Spleen (tissue), 11 donors: Measurements from ENCODE around the gene FA2H. TPM values are rescaled to one million over a fixed set of nuclear protein-coding genes. Genes with fewer than 3 reads are reported as not detected.
A peak's percentile ranks its signal among the peaks of the same experiment; 100 is the strongest.

Experiments used
- DNase-seq: peaks from one replicate; pipeline ENCODE4 v3.0.0-alpha.2; 2020
- H3K27ac ChIP-seq, 8 donors: fragments of 200-600 bp; sonication (generic) in 7 of 8; 1 replicate in 4 of 8; 2 replicates in 4 of 8; pipeline versions ENCODE4 v1.5.0 to v1.8.0; 2016 to 2021; ENCODE audit warnings: inconsistent platforms in 4 of 8, mild to moderate bottlenecking in 4 of 8, moderate library complexity in 1 of 8
- H3K27me3 ChIP-seq, 7 donors: fragments of 200-600 bp; sonication (generic) in 6 of 7; replicated peaks in 1 of 7; 1 replicate in 4 of 7; 2 replicates in 3 of 7; pipeline versions ENCODE4 v1.5.0 to v1.8.0; 2016 to 2021; ENCODE audit warnings: inconsistent platforms in 3 of 7, mild to moderate bottlenecking in 1 of 7
- H3K36me3 ChIP-seq, 6 donors: fragments of 200-600 bp; sonication (generic) in 5 of 6; 1 replicate in 4 of 6; 2 replicates in 2 of 6; pipeline versions ENCODE4 v1.5.0 to v1.8.0; 2016 to 2021; ENCODE audit warnings: inconsistent platforms in 2 of 6
- H3K4me1 ChIP-seq, 6 donors: fragments of 200-600 bp; sonication (generic) in 5 of 6; 1 replicate in 3 of 6; 2 replicates in 3 of 6; pipeline versions ENCODE4 v1.5.0 to v1.8.0; 2016 to 2021; ENCODE audit warnings: inconsistent platforms in 3 of 6
- H3K4me3 ChIP-seq, 8 donors: fragments of 200-600 bp; sonication (generic) in 7 of 8; 1 replicate in 4 of 8; 2 replicates in 4 of 8; pipeline versions ENCODE4 v1.5.0 to v1.8.0; 2016 to 2021; ENCODE audit warnings: inconsistent platforms in 4 of 8, mild to moderate bottlenecking in 4 of 8, moderate library complexity in 2 of 8
- H3K9me3 ChIP-seq, 8 donors: fragments of 200-600 bp; sonication (generic) in 7 of 8; 1 replicate in 4 of 8; 2 replicates in 4 of 8; pipeline versions ENCODE4 v1.5.0 to v1.8.0; 2016 to 2021; ENCODE audit warnings: inconsistent platforms in 4 of 8
- CTCF ChIP-seq, 11 experiments: fragments of 200-600 bp in 7 of 11; fragments of 450-650 bp in 4 of 11; sonication (generic) in 4 of 11; IDR thresholded peaks in 8 of 11; conservative IDR thresholded peaks in 3 of 11; 1 replicate in 7 of 11; 2 replicates in 4 of 11; pipeline versions ENCODE4 v1.4.0 to v1.8.0; 2016 to 2021; ENCODE audit warnings: antibody characterized with exemption in 11 of 11, inconsistent platforms in 4 of 11, mild to moderate bottlenecking in 1 of 11
- POLR2A ChIP-seq, 3 donors: fragments of 450-650 bp; IDR thresholded peaks; one replicate each; pipeline ENCODE4 v1.5.1; 2017; ENCODE audit warnings: antibody characterized with exemption in 3 of 3, mild to moderate bottlenecking in 1 of 3
- POLR2AphosphoS5 ChIP-seq, 3 donors: sonication (generic); formaldehyde crosslinking; IDR thresholded peaks; one replicate each; pipeline ENCODE4 v1.5.1; 2017; ENCODE audit warnings: antibody characterized with exemption in 3 of 3
- WGBS, 5 donors: extraction: QIAGEN DNeasy Blood & Tissue Kit in 3 of 5; methylation state at CpG; one replicate each; pipeline versions ENCODE4 v1.1.5 to v1.1.7; 2013 to 2018; 5-methylcytosine and 5-hydroxymethylcytosine counted together
- intact Hi-C: fragments of 100-400 bp; cut with DNase I; formaldehyde crosslinking; loops from one replicate; pipeline ENCODE4 v1.15.0; 2023; ENCODE audit warnings: low total_unique reads
- polyA plus RNA-seq, 3 donors: library from polyadenylated mRNA; stranded (reverse); fragments of 200-250 nt; gene quantifications; one replicate each; pipeline ENCODE4 v1.2.1, GENCODE V29; 2013
- total RNA-seq, 7 donors: library from RNA; depleted of rRNA in 3 of 7; stranded (reverse); fragments of >200 nt in 3 of 7; fragmentation: NEBNext Ultra II Directional in 4 of 7; extraction: Animal tissue kit (Norgen Biotek cat#: 25700) in 4 of 7; gene quantifications; one replicate each; pipeline versions ENCODE4 v1.1.0 to v1.2.1, GENCODE V29; 2016 to 2021
- donor health status: healthy with polysubstance abuse.
- donor health status: DM: no; HTN: no; CAD: no; lungs with moderate emphysema.
- donor health status: DM: no; HTN: no; CAD: no.
- donor health status: Bipolar disorder and iron deficiency.
- donor health status: healthy.
- donor health status: DM: no; HTN: no; CAD: no.
- donor health status: DM: yes; HTN: yes; CAD: no.

The FA2H gene
- total and polyA plus RNA-seq, 10 donors, result 0.23 to 2.6 (median 0.59) TPM

DNA sequence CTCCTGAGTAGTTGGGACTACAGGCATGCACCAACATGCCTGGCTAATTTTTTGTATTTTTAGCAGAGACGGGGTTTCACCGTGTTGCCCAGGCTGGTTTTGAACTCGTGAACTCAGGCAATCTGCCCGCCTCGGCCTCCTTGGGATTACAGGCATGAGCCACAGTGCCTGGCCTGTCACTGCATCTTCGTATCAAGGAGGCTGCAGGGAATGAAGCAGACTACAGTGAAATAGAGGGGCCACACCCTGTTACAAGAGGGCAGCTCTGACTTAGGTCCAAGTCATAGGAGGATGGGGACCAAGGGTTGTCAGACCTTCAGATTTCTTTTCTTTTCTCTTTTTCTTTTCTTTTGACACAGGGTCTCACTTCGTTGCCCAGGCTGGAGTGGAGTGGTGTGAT, 28.7 kb downstream of the FA2H start:
- Histone ChIP-seq H3K9me3 (no peaks in the 10 kb centered on the region), H3K27me3 (peaks cover 0 to 11% (median 0%) of the 10 kb centered on the region in 7 donors), H3K27ac (no peak overlapping the region), H3K4me1 (peaks cover 0 to 5% (median 0%) of the 10 kb centered on the region in 6 donors), H3K4me3 (no peak overlapping the region), H3K36me3 (no peaks in the 10 kb centered on the region)
- intact Hi-C loops, result no loop called here
- no peak for TF ChIP-seq CTCF (IDR thresholded peaks at IDR 0.05 in 8 of 11, conservative IDR thresholded peaks at IDR 0.05 in 3 of 11)
- TF ChIP-seq POLR2AphosphoS5 (IDR thresholded peaks at IDR 0.05), result no peak
- no peak for TF ChIP-seq POLR2A (IDR thresholded peaks at IDR 0.05)
- no peak for DNase-seq
- WGBS, 5 donors, result 71 to 94% (median 81%) methylated on average over 7 of the region's 7 CpGs

- peak; percentile 63 for DNase-seq
- Histone ChIP-seq H3K4me3 (no peak overlapping the region), H3K36me3 (no peaks in the 10 kb centered on the region), H3K27ac (no peak overlapping the region), H3K4me1 (peaks cover 0 to 9% (median 0%) of the 10 kb centered on the region in 6 donors), H3K27me3 (peaks cover 0 to 11% (median 0%) of the 10 kb centered on the region in 7 donors), H3K9me3 (no peaks in the 10 kb centered on the region)
- intact Hi-C loops, result no loop called here
- no peak for TF ChIP-seq CTCF (IDR thresholded peaks at IDR 0.05 in 8 of 11, conservative IDR thresholded peaks at IDR 0.05 in 3 of 11)
- no peak for TF ChIP-seq POLR2A (IDR thresholded peaks at IDR 0.05)
- TF ChIP-seq POLR2AphosphoS5 (IDR thresholded peaks at IDR 0.05), result no peak
- WGBS, 5 donors, result 74 to 84% (median 81%) methylated on average over 10 of the region's 10 CpGs
These were observed 29.5 kb downstream of the FA2H start for GRCh38 chr16:74745109-74745615.

GRCh38 chr16:74744566-74744965, 30.1 kb downstream of the FA2H start:
- Histone ChIP-seq H3K36me3 (no peaks in the 10 kb centered on the region), H3K27me3 (peaks cover 0 to 11% (median 0%) of the 10 kb centered on the region in 7 donors), H3K9me3 (no peaks in the 10 kb centered on the region), H3K4me1 (peaks cover 0 to 9% (median 0%) of the 10 kb centered on the region in 6 donors), H3K4me3 (no peak overlapping the region), H3K27ac (no peak overlapping the region)
- WGBS, 5 donors, result 88 to 93% (median 90%) methylated on average over 4 of the region's 4 CpGs
- intact Hi-C loops, result no loop called here
- peak; percentile 0 for DNase-seq
- TF ChIP-seq POLR2A (IDR thresholded peaks at IDR 0.05) (no peak), POLR2AphosphoS5 (IDR thresholded peaks at IDR 0.05) (no peak), CTCF (IDR thresholded peaks at IDR 0.05 in 8 of 11, conservative IDR thresholded peaks at IDR 0.05 in 3 of 11) (no peak)

GRCh38 chr16:74743668-74744299, 30.8 kb downstream of the FA2H start:
- no peak overlapping the region for H3K4me3 ChIP-seq
- H3K27me3 ChIP-seq, result peaks cover 0 to 11% (median 0%) of the 10 kb centered on the region in 7 donors
- peaks cover 0 to 9% (median 0%) of the 10 kb centered on the region in 6 donors for H3K4me1 ChIP-seq
- no peak overlapping the region for H3K27ac ChIP-seq
- no peaks in the 10 kb centered on the region for H3K36me3 ChIP-seq
- TF ChIP-seq POLR2A (IDR thresholded peaks at IDR 0.05), result no peak
- TF ChIP-seq CTCF (IDR thresholded peaks at IDR 0.05 in 8 of 11, conservative IDR thresholded peaks at IDR 0.05 in 3 of 11), result no peak
- TF ChIP-seq POLR2AphosphoS5 (IDR thresholded peaks at IDR 0.05), result no peak
- intact Hi-C loops, result no loop called here
- H3K9me3 ChIP-seq, result no peaks in the 10 kb centered on the region
- WGBS, 5 donors, result 72 to 77% (median 76%) methylated on average over 15 of the region's 15 CpGs
- peak; percentile 36 for DNase-seq
